HG03025 (cell line): ENCODE measurements around the gene HGS.

Source experiments
- ATAC-seq: cut with Tn5 transposase; IDR thresholded peaks from one replicate; pipeline ENCODE4 v1.9.1; 2021; ENCODE audit warnings: mild to moderate bottlenecking, moderate library complexity; ENCODE audit not compliant: unreplicated experiment, low FRiP score

HGS gene

GRCh38 chr17:81740395-81740961 is 56.7 kb downstream of the HGS start:
- ATAC-seq = no peak

- no peak for ATAC-seq
Observed at GRCh38 chr17:81741049-81741593, 57.3 kb downstream of the HGS start.

DNA sequence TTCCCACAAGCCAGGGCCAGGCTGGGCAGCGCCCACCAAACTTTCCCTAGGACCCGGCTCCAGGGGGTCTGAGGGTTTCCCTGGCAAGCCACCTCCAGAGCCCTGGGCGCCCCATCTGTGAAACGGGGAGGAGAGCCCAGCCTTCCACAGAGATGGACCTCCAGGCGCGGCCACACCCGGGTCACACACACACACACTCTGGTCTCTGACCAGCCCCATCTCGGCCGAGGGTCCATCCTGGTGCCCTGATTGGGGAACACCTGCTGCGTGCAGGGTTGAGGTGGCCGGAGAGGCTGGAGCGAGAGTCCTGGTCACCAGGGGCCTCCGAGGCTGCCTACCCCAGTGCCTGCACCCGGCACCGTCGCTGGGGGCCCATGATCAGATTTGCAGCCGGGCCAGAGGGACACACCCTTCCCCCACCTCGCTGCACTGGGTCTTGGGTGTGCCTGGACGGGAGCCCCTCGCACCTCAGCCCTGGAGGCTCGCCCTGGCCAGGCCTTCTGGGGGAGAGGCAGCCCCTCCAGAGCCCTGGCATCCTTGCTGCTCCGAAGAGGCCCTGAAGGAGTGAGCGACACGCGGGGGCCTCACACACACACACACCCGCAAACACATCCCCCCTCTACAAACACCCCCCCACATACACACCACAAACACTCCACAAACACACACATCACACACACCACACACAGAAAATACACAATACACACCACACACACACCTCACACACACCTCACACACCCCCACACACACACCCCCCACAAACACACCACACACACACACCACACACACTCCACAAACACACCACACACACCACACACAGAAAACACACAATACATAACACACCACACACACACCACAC is 58.0 kb downstream of the HGS start:
- no peak for ATAC-seq
